Measurements from ENCODE around the gene DPP10.

Gene DPP10

GRCh38 chr2:114472246-114472645 lies 29.8 kb downstream of the DPP10 start:
- Histone ChIP-seq H3K18ac (ENCODE audit: low read length) (no peak overlapping the region), H4K91ac (ENCODE audit: low read depth, low read length, poor library complexity) (no peak overlapping the region), H2AFZ (ENCODE audit: low read length) (no peak overlapping the region), H2BK15ac (ENCODE audit: low read length) (no peak overlapping the region), H4K8ac (ENCODE audit: low read depth, low read length) (no peak overlapping the region), H3K4me1 (ENCODE audit: control insufficient read depth in 2 of 2, insufficient read depth in 1 of 2, low read depth in 1 of 2, low read length in 2 of 2) (no peaks in the 10 kb centered on the region), H3K36me3 (replicated peaks in 1 of 2; ENCODE audit: control insufficient read depth in 2 of 2, insufficient read depth in 2 of 2, low read length in 2 of 2) (no peaks in the 10 kb centered on the region), H2BK5ac (ENCODE audit: low read length) (no peak overlapping the region), H3K14ac (ENCODE audit: low read length) (no peak overlapping the region), H3K4me3 (ENCODE audit: low read length in 2 of 2) (no peak overlapping the region), H2AK5ac (ENCODE audit: low read depth, low read length) (no peak overlapping the region), H2BK12ac (ENCODE audit: low read length) (no peak overlapping the region), H3K4ac (ENCODE audit: low read length) (no peak overlapping the region), H3K9ac (ENCODE audit: low read depth, low read length, poor library complexity) (no peak overlapping the region), H3K79me1 (ENCODE audit: low read depth, low read length) (no peaks in the 10 kb centered on the region), H3K23ac (ENCODE audit: low read depth, low read length, poor library complexity) (no peak overlapping the region), H2BK120ac (ENCODE audit: low read depth, low read length) (no peak overlapping the region), H3K27me3 (ENCODE audit: control insufficient read depth in 3 of 3, insufficient read depth in 3 of 3, low read depth in 1 of 3, low read length in 3 of 3) (no peaks in the 10 kb centered on the region), H3K27ac (replicated peaks; ENCODE audit: low read length) (no peak overlapping the region), H3K9me3 (replicated peaks in 1 of 2; ENCODE audit: control insufficient read depth in 2 of 2, insufficient read depth in 1 of 2, low read depth in 1 of 2, low read length in 2 of 2) (no peaks in the 10 kb centered on the region), H3K4me2 (ENCODE audit: insufficient read depth, low read length, poor library complexity, severe bottlenecking) (no peak overlapping the region)
- no peak for DNase-seq (ENCODE audit: low spot score)
- no CpG with 5 or more reads among the region's 3 CpGs for WGBS, 2 donors (ENCODE audit: extremely low coverage in 2 of 2, insufficient read length in 2 of 2, insufficient replicate concordance in 1 of 2)

DNA sequence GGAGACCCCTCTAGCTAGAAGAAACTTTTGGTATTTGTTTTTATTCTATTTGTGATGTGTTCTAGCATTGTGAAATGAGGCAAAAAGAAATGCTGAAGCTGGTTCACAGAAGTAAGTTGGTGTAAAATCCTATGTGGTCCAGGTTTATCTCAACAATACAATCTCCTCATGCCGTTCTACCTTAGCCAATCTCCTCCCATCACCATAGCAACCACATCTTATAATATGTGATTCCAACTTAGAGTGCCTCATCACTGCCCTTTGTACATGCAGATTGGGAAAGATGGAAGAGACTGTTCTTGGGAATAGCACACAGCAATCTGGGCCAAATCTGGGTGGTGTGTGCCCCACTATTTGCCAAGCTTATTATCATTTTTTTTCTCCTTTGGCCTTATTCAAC lies 30.3 kb downstream of the DPP10 start:
- H4K91ac ChIP-seq (ENCODE audit: low read depth, low read length, poor library complexity) = no peak overlapping the region
- no peak overlapping the region for H2BK120ac ChIP-seq (ENCODE audit: low read depth, low read length)
- H3K4me1 ChIP-seq (ENCODE audit: control insufficient read depth in 2 of 2, insufficient read depth in 1 of 2, low read depth in 1 of 2, low read length in 2 of 2) = no peaks in the 10 kb centered on the region
- H3K9me3 ChIP-seq (replicated peaks in 1 of 2; ENCODE audit: control insufficient read depth in 2 of 2, insufficient read depth in 1 of 2, low read depth in 1 of 2, low read length in 2 of 2) = no peaks in the 10 kb centered on the region
- no peak overlapping the region for H2BK12ac ChIP-seq (ENCODE audit: low read length)
- H3K79me1 ChIP-seq (ENCODE audit: low read depth, low read length) = no peaks in the 10 kb centered on the region
- no peak for DNase-seq (ENCODE audit: low spot score)
- H2BK15ac ChIP-seq (ENCODE audit: low read length) = no peak overlapping the region
- no peak overlapping the region for H2AK5ac ChIP-seq (ENCODE audit: low read depth, low read length)
- no peak overlapping the region for H3K14ac ChIP-seq (ENCODE audit: low read length)
- H4K8ac ChIP-seq (ENCODE audit: low read depth, low read length) = no peak overlapping the region
- H2AFZ ChIP-seq (ENCODE audit: low read length) = no peak overlapping the region
- H3K27ac ChIP-seq (replicated peaks; ENCODE audit: low read length) = no peak overlapping the region
- no peak overlapping the region for H3K18ac ChIP-seq (ENCODE audit: low read length)
- WGBS, 2 donors (ENCODE audit: extremely low coverage in 2 of 2, insufficient read length in 2 of 2, insufficient replicate concordance in 1 of 2) = no CpG with 5 or more reads among the region's 1 CpG
- no peak overlapping the region for H3K4me2 ChIP-seq (ENCODE audit: insufficient read depth, low read length, poor library complexity, severe bottlenecking)
- no peaks in the 10 kb centered on the region for H3K27me3 ChIP-seq (ENCODE audit: control insufficient read depth in 3 of 3, insufficient read depth in 3 of 3, low read depth in 1 of 3, low read length in 3 of 3)
- no peaks in the 10 kb centered on the region for H3K36me3 ChIP-seq (replicated peaks in 1 of 2; ENCODE audit: control insufficient read depth in 2 of 2, insufficient read depth in 2 of 2, low read length in 2 of 2)
- H3K4ac ChIP-seq (ENCODE audit: low read length) = no peak overlapping the region
- no peak overlapping the region for H2BK5ac ChIP-seq (ENCODE audit: low read length)
- no peak overlapping the region for H3K4me3 ChIP-seq (ENCODE audit: low read length in 2 of 2)
- no peak overlapping the region for H3K9ac ChIP-seq (ENCODE audit: low read depth, low read length, poor library complexity)
- H3K23ac ChIP-seq (ENCODE audit: low read depth, low read length, poor library complexity) = no peak overlapping the region

- no peaks in the 10 kb centered on the region for H3K79me1 ChIP-seq (ENCODE audit: low read depth, low read length)
- H4K91ac ChIP-seq (ENCODE audit: low read depth, low read length, poor library complexity) = no peak overlapping the region
- peaks cover 0 to 4% of the 10 kb centered on the region in 2 donors for H3K4me1 ChIP-seq (ENCODE audit: control insufficient read depth in 2 of 2, insufficient read depth in 1 of 2, low read depth in 1 of 2, low read length in 2 of 2)
- H3K4me3 ChIP-seq (ENCODE audit: low read length in 2 of 2) = no peak overlapping the region
- no peak overlapping the region for H3K4me2 ChIP-seq (ENCODE audit: insufficient read depth, low read length, poor library complexity, severe bottlenecking)
- H2AFZ ChIP-seq (ENCODE audit: low read length) = no peak overlapping the region
- H3K23ac ChIP-seq (ENCODE audit: low read depth, low read length, poor library complexity) = no peak overlapping the region
- H3K9me3 ChIP-seq (replicated peaks in 1 of 2; ENCODE audit: control insufficient read depth in 2 of 2, insufficient read depth in 1 of 2, low read depth in 1 of 2, low read length in 2 of 2) = no peaks in the 10 kb centered on the region
- no peak overlapping the region for H3K18ac ChIP-seq (ENCODE audit: low read length)
- H3K4ac ChIP-seq (ENCODE audit: low read length) = no peak overlapping the region
- H3K9ac ChIP-seq (ENCODE audit: low read depth, low read length, poor library complexity) = no peak overlapping the region
- no peak for DNase-seq (ENCODE audit: low spot score)
- no CpG with 5 or more reads among the region's 3 CpGs for WGBS, 2 donors (ENCODE audit: extremely low coverage in 2 of 2, insufficient read length in 2 of 2, insufficient replicate concordance in 1 of 2)
- no peak overlapping the region for H2AK5ac ChIP-seq (ENCODE audit: low read depth, low read length)
- no peaks in the 10 kb centered on the region for H3K36me3 ChIP-seq (replicated peaks in 1 of 2; ENCODE audit: control insufficient read depth in 2 of 2, insufficient read depth in 2 of 2, low read length in 2 of 2)
- no peak overlapping the region for H2BK12ac ChIP-seq (ENCODE audit: low read length)
- no peak overlapping the region for H4K8ac ChIP-seq (ENCODE audit: low read depth, low read length)
- H2BK5ac ChIP-seq (ENCODE audit: low read length) = no peak overlapping the region
- H3K27ac ChIP-seq (replicated peaks; ENCODE audit: low read length) = no peak overlapping the region
- no peak overlapping the region for H3K14ac ChIP-seq (ENCODE audit: low read length)
- H3K27me3 ChIP-seq (ENCODE audit: control insufficient read depth in 3 of 3, insufficient read depth in 3 of 3, low read depth in 1 of 3, low read length in 3 of 3) = no peaks in the 10 kb centered on the region
- H2BK120ac ChIP-seq (ENCODE audit: low read depth, low read length) = no peak overlapping the region
- H2BK15ac ChIP-seq (ENCODE audit: low read length) = no peak overlapping the region
Observed at GRCh38 chr2:114488841-114489530, 46.5 kb downstream of the DPP10 start.

- H3K27ac ChIP-seq (replicated peaks; ENCODE audit: low read length) = no peak overlapping the region
- H3K4me1 ChIP-seq (ENCODE audit: control insufficient read depth in 2 of 2, insufficient read depth in 1 of 2, low read depth in 1 of 2, low read length in 2 of 2) = no peaks in the 10 kb centered on the region
- WGBS, 2 donors (ENCODE audit: extremely low coverage in 2 of 2, insufficient read length in 2 of 2, insufficient replicate concordance in 1 of 2) = no CpG with 5 or more reads among the region's 1 CpG
- H4K8ac ChIP-seq (ENCODE audit: low read depth, low read length) = no peak overlapping the region
- H3K9me3 ChIP-seq (replicated peaks in 1 of 2; ENCODE audit: control insufficient read depth in 2 of 2, insufficient read depth in 1 of 2, low read depth in 1 of 2, low read length in 2 of 2) = peaks cover 0 to 3% of the 10 kb centered on the region in 2 donors
- no peak overlapping the region for H2BK15ac ChIP-seq (ENCODE audit: low read length)
- H3K9ac ChIP-seq (ENCODE audit: low read depth, low read length, poor library complexity) = no peak overlapping the region
- no peak overlapping the region for H3K23ac ChIP-seq (ENCODE audit: low read depth, low read length, poor library complexity)
- H2BK12ac ChIP-seq (ENCODE audit: low read length) = no peak overlapping the region
- H3K14ac ChIP-seq (ENCODE audit: low read length) = no peak overlapping the region
- H3K4ac ChIP-seq (ENCODE audit: low read length) = no peak overlapping the region
- no peak overlapping the region for H4K91ac ChIP-seq (ENCODE audit: low read depth, low read length, poor library complexity)
- peaks cover 0 to 1% of the 10 kb centered on the region in 2 donors for H3K36me3 ChIP-seq (replicated peaks in 1 of 2; ENCODE audit: control insufficient read depth in 2 of 2, insufficient read depth in 2 of 2, low read length in 2 of 2)
- H2BK120ac ChIP-seq (ENCODE audit: low read depth, low read length) = no peak overlapping the region
- no peak for DNase-seq (ENCODE audit: low spot score)
- no peak overlapping the region for H2BK5ac ChIP-seq (ENCODE audit: low read length)
- H2AFZ ChIP-seq (ENCODE audit: low read length) = no peak overlapping the region
- no peak overlapping the region for H3K4me2 ChIP-seq (ENCODE audit: insufficient read depth, low read length, poor library complexity, severe bottlenecking)
- H3K79me1 ChIP-seq (ENCODE audit: low read depth, low read length) = no peaks in the 10 kb centered on the region
- H3K4me3 ChIP-seq (ENCODE audit: low read length in 2 of 2) = no peak overlapping the region
- no peaks in the 10 kb centered on the region for H3K27me3 ChIP-seq (ENCODE audit: control insufficient read depth in 3 of 3, insufficient read depth in 3 of 3, low read depth in 1 of 3, low read length in 3 of 3)
- no peak overlapping the region for H2AK5ac ChIP-seq (ENCODE audit: low read depth, low read length)
- H3K18ac ChIP-seq (ENCODE audit: low read length) = no peak overlapping the region
Observed at GRCh38 chr2:114495046-114495445, 52.6 kb downstream of the DPP10 start.
